HG03558 (cell line): ENCODE results near the gene PHLPP1.

ENCODE experiments used
- ATAC-seq: cut with Tn5 transposase; IDR thresholded peaks from one replicate; pipeline ENCODE4 v1.9.1; 2021; ENCODE audit warnings: moderate number of reproducible peaks; ENCODE audit not compliant: unreplicated experiment; ENCODE audit errors: extremely low read depth

The PHLPP1 gene

DNA sequence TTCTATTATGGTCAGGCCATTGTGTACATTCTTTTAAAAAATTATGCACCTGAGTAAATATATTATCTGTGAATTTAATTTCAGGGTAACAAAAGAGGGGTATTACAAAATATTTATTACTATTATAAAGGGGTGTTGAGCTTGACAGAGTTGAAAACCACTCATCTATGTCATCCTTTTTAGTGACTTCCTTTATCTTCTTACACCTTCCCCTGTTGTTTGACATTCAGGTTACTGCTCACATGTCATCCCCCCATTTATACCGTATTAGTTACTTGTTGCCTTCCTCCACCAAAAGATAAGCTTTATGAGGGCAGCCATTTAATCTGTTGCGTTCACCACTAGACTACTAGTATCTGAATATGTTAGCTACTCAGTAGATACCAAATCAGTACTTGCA, 313.0 kb downstream of the PHLPP1 start:
- ATAC-seq: no peak
